Measurements from ENCODE around the gene NTSR1. TPM values are rescaled to one million over a fixed set of nuclear protein-coding genes. Genes with fewer than 3 reads are reported as not detected.

The NTSR1 gene
- total RNA-seq, 2 donors from 2014 or later, result not detected

DNA sequence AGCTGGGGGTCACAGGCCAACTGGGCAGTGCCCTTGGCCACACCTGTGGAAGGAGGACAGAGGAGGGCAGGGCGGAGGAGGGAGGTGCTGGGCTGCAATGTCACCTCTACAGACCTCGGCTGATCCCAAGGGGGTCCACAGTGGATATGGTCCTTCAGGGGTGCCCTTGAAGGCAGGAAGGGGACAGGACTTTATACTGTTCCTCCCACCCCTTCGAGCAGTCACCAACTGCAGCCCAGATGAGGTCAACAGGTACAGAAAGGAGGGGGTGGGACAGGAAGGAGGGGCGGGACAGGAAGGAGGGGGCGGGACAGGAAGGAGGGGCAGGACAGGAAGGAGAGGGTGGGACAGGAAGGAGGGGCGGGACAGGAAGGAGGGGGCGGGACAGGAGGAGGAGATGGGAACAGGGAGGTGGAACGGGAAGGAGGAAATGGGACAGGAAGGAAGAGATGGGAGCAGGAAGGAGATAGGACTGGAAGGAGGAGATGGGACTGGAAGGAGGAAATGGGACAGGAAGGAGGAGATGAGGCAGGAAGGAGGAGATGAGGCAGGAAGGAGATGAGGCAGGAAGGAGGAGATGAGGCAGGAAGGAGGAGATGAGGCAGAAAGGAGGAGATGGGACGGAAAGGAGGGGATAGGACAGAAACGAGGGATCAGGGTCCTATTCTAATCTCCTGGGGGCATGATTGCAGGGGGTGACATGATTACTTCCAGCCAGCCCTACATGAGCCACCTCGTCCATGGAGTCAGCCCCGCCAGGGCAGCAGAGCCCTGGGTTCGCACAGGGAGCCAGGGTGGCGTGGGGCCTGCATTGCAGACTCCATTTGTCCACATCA lies 68.3 kb downstream of the NTSR1 start:
- no peaks in the 10 kb centered on the region for H3K27me3 Mint-ChIP-seq (ENCODE audit: low read depth)
- H3K9me3 Mint-ChIP-seq, result peaks cover 0 to 3% of the 10 kb centered on the region in 2 donors
- peaks cover 43% of the 10 kb centered on the region for H3K4me1 Mint-ChIP-seq (ENCODE audit: low read depth)
- H3K36me3 Mint-ChIP-seq (ENCODE audit: insufficient read depth in 2 of 2), result no peaks in the 10 kb centered on the region
- ATAC-seq (replicated peaks in 1 of 2) (peak; percentile 89 to 92), DNase-seq (peak; percentile 59 to 60)
- H3K4me3 Mint-ChIP-seq, result peak overlapping the region; percentile 56 to 79
- peak overlapping the region; percentile 92 for H3K27ac Mint-ChIP-seq

DNA sequence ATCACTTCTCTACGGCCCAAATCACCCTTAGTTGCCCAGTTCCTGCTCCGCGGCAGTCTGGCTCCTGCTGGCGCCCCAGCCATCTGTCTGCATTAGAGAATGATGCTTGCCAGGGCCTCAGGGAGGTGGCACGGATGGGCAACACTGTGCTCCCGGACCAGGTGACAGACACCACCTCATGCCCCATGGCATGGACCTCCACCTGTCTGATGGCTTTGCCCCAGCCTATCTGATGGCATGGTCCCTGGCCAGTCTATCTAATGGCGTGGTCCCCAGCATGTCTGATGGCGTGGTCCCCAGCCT lies 68.8 kb downstream of the NTSR1 start:
- DNase-seq (no peak), ATAC-seq (replicated peaks in 1 of 2) (no peak)
- no peak overlapping the region for H3K27ac Mint-ChIP-seq
- H3K4me3 Mint-ChIP-seq, result peak overlapping the region; percentile 56 to 79
- no peaks in the 10 kb centered on the region for H3K27me3 Mint-ChIP-seq (ENCODE audit: low read depth)
- peaks cover 0 to 3% of the 10 kb centered on the region in 2 donors for H3K9me3 Mint-ChIP-seq
- peaks cover 45% of the 10 kb centered on the region for H3K4me1 Mint-ChIP-seq (ENCODE audit: low read depth)
- no peaks in the 10 kb centered on the region for H3K36me3 Mint-ChIP-seq (ENCODE audit: insufficient read depth in 2 of 2)

DNA sequence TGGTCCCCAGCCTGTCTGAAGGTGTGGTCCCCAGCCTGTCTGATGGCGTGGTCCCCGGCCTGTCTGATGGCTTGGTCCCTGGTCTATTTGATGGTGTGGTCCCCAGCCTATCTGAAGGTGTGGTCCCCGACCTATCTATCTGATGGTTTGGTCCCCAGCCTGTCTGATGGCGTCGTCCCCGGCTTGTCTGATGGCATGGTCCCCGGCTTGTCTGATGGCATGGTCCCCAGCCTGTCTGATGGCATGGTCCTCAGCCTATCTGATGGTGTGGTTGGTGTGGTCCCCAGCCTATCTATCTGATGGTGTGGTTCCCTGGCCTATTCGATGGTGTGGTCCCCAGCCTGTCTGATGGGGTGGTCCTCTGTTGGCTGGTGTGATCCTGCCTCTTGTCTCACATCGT lies 69.4 kb downstream of the NTSR1 start:
- Mint-ChIP-seq H3K9me3 (peaks cover 0 to 3% of the 10 kb centered on the region in 2 donors), H3K27me3 (ENCODE audit: low read depth) (no peaks in the 10 kb centered on the region), H3K4me3 (no peak overlapping the region), H3K4me1 (ENCODE audit: low read depth) (peaks cover 45% of the 10 kb centered on the region), H3K27ac (no peak overlapping the region), H3K36me3 (ENCODE audit: insufficient read depth in 2 of 2) (no peaks in the 10 kb centered on the region)
- ATAC-seq (replicated peaks in 1 of 2), result no peak
- DNase-seq, result no peak

DNA sequence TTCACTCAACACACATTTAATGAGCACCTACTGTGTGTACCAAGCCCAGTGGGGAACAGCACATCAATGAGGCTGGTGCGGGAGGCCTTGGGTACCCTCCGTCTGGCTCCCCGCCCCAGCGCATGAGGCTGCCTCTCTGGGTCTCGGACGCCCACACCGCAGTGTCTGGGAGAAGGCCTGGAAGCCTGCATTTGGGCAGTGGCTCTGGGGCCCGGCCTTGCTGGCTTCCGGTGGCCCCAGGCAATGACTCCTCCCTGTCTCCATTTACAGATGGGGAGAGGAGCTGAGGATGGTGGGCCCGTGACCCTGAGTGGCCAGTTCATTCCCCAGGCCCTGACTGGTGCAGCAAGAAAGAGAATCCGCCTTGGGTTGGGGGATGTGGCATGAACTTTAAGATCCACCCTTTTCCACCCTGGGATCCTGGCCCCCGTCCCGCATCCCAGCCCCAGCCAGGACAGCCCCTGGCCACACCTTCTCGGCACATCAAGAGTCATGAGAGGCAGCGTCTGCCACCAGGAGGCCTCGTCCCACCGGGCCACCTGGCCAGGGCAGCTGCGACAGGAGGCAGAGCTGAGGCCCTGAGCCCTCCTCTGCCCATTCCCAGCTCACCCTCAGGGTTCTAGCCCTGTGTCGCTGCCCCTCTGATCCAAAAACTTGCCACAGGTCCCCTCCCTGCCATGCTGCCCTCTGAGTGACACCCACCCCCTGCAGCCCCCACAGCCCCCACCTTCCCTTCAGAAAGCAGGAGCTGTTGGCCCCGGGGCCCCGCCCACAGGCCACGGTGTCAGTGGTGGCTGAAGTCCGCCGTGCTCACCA lies 70.2 kb downstream of the NTSR1 start:
- no peaks in the 10 kb centered on the region for H3K27me3 Mint-ChIP-seq (ENCODE audit: low read depth)

DNA sequence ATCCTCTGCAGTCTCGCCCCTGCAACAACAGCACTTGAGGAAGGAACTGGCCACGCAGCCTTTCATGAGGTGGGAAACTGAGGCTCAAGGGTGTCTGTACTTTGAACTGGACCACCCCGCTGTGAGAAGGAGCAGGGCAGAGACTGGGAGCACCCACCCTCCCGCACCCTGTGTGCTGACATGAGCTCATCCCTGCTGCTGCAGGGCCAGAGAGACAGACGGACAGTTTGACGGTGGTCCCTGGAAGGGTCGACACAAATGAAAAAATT lies 70.7 kb downstream of the NTSR1 start:
- Mint-ChIP-seq H3K9me3 (peaks cover 0 to 3% of the 10 kb centered on the region in 2 donors), H3K4me1 (ENCODE audit: low read depth) (peaks cover 37% of the 10 kb centered on the region), H3K36me3 (ENCODE audit: insufficient read depth in 2 of 2) (no peaks in the 10 kb centered on the region), H3K27ac (no peak overlapping the region), H3K27me3 (ENCODE audit: low read depth) (no peaks in the 10 kb centered on the region), H3K4me3 (no peak overlapping the region)
- no peak for ATAC-seq (replicated peaks in 1 of 2)
- no peak for DNase-seq

More for the DNA sequence above, 70.2 kb downstream of the NTSR1 start:
- H3K4me1 Mint-ChIP-seq (ENCODE audit: low read depth), result peaks cover 41% of the 10 kb centered on the region
- H3K4me3 Mint-ChIP-seq, result no peak overlapping the region
- DNase-seq (no peak), ATAC-seq (replicated peaks in 1 of 2) (no peak)
- no peaks in the 10 kb centered on the region for H3K36me3 Mint-ChIP-seq (ENCODE audit: insufficient read depth in 2 of 2)
- H3K27ac Mint-ChIP-seq, result no peak overlapping the region
- peaks cover 0 to 3% of the 10 kb centered on the region in 2 donors for H3K9me3 Mint-ChIP-seq

DNA sequence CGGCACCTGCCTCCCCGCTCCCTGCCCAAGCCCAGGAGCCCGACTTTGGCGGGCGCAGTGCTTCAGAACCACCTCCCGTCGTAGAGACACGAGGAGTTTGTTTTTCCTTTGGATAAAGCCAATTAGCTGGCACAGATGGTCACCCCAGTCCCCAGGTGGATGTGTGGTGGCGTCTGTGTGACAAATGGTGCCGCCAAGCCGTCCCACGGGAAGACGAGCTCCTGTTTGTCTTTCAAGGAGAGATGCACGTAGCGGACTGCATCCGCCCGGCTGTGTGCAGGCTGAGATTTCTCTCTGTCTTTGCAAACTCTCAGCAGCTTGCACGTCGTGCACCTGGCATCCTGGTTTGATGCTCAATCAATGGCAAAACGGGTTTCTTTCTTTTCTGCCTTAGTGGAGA lies 71.6 kb downstream of the NTSR1 start:
- no peak for DNase-seq
- Mint-ChIP-seq H3K27ac (no peak overlapping the region), H3K4me3 (no peak overlapping the region), H3K9me3 (peaks cover 0 to 3% of the 10 kb centered on the region in 2 donors), H3K4me1 (ENCODE audit: low read depth) (peaks cover 28% of the 10 kb centered on the region), H3K27me3 (ENCODE audit: low read depth) (no peaks in the 10 kb centered on the region), H3K36me3 (ENCODE audit: insufficient read depth in 2 of 2) (no peaks in the 10 kb centered on the region)
- no peak for ATAC-seq (replicated peaks in 1 of 2)

DNA sequence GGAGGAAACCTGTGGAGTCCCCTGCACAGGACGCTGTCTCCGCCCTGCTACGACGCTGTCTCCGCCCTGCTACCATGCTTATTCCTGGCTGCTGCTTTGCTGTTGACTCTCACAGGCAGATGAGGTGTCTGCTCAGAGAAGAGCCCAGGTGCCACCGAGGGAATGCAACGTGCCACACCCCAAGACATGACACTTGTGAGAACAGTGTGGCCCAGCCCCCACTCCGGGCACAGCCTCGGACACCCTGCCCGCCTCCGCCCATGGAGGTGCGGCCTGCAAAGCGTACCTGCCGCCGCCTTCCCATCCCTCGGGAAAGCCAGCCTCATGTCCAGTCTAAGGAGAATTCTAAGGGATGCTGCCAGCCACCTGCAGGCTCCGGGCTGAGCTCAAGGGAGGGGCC lies 72.1 kb downstream of the NTSR1 start:
- DNase-seq, result no peak
- ATAC-seq (replicated peaks in 1 of 2), result no peak
- H3K4me1 Mint-ChIP-seq (ENCODE audit: low read depth), result peaks cover 23% of the 10 kb centered on the region
- no peak overlapping the region for H3K4me3 Mint-ChIP-seq
- H3K9me3 Mint-ChIP-seq, result peaks cover 0 to 3% of the 10 kb centered on the region in 2 donors
- no peaks in the 10 kb centered on the region for H3K27me3 Mint-ChIP-seq (ENCODE audit: low read depth)
- no peak overlapping the region for H3K27ac Mint-ChIP-seq
- H3K36me3 Mint-ChIP-seq (ENCODE audit: insufficient read depth in 2 of 2), result no peaks in the 10 kb centered on the region

DNA sequence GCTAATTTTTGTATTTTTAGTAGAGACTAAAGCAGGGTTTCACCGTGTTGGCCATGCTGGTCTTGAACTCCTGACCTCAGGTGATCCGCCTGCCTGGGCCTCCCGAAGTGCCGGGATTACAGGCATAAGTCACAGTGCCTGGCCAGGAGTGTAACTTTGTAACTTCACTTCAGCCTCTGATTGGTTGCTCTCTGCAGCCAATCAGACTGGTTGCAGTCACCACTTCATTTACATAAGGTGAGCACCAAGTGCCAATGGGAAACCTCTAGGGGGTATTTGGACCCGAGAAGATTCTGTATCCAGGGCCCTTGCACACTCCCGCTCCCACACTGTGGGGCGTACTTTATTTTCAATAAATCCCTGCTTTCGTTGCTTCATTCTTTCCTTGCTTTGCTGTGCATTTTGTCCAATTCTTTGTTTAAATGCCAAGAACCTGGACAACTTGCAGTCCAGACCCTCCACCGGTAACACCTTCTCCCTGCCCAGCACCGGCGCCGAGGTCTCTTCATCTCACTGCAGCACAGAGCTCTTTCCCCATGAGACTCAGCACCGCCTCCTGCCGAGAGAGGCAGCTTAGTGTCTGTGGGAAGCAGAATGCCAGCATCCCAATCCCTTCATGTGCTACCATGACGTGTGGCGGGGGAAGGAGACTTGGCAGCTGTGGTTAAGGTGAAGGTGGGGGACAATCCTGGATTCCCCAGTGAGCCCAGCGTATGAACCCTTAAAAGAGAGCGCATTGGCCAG lies 73.7 kb downstream of the NTSR1 start:
- Mint-ChIP-seq H3K27ac (no peak overlapping the region), H3K36me3 (ENCODE audit: insufficient read depth in 2 of 2) (no peaks in the 10 kb centered on the region), H3K4me3 (no peak overlapping the region), H3K9me3 (no peaks in the 10 kb centered on the region), H3K27me3 (ENCODE audit: low read depth) (no peaks in the 10 kb centered on the region), H3K4me1 (ENCODE audit: low read depth) (peaks cover 10% of the 10 kb centered on the region)
- no peak for DNase-seq
- ATAC-seq (replicated peaks in 1 of 2), result no peak

DNA sequence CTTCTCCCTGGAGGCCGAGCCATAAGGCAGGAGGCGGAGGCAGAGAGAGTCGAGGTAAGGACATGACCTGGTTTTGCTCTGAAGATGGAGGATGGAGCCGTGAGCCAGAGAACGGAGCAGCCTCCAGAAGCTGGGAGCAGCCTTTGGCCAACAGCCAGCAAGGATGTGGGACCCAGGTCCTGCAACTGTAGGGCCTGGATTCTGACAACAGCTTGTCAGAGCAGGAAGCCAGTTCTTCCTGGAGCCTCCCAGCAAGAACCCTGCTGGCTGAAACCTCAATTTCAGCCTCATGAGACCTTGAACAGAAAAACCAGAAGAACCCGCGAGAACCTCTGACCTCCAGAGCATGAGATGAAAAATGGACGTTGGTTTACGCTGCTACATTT lies 74.2 kb downstream of the NTSR1 start:
- H3K4me3 Mint-ChIP-seq, result no peak overlapping the region
- H3K9me3 Mint-ChIP-seq, result no peaks in the 10 kb centered on the region
- H3K36me3 Mint-ChIP-seq (ENCODE audit: insufficient read depth in 2 of 2), result no peaks in the 10 kb centered on the region
- DNase-seq (no peak), ATAC-seq (replicated peaks in 1 of 2) (no peak)
- H3K27ac Mint-ChIP-seq, result no peak overlapping the region
- no peaks in the 10 kb centered on the region for H3K27me3 Mint-ChIP-seq (ENCODE audit: low read depth)
- H3K4me1 Mint-ChIP-seq (ENCODE audit: low read depth), result peaks cover 15% of the 10 kb centered on the region

DNA sequence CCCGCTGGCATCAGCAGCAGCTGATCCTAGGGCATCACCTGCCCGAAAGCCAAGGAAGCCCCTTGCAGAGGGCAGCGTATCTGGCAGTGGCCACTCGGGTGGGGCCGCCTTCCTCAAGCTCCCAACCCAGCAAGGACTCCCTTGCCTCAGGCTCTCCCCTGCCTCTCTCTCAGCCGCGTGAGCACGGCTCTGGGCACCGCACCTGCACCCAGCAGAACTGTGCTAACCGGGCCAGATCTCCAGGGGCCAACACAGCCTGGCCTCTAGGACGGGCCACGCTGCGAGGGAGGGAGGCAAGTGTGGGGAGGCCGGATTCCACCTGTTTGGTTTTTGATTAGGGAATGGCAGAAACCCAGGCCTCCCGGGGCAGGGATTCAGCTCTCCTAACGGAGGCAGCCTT lies 75.9 kb downstream of the NTSR1 start:
- peaks cover 15% of the 10 kb centered on the region for H3K4me1 Mint-ChIP-seq (ENCODE audit: low read depth)
- ATAC-seq (replicated peaks in 1 of 2), result no peak
- no peak for DNase-seq
- no peaks in the 10 kb centered on the region for H3K9me3 Mint-ChIP-seq
- H3K27ac Mint-ChIP-seq, result no peak overlapping the region
- no peak overlapping the region for H3K4me3 Mint-ChIP-seq
- H3K36me3 Mint-ChIP-seq (ENCODE audit: insufficient read depth in 2 of 2), result no peaks in the 10 kb centered on the region
- H3K27me3 Mint-ChIP-seq (ENCODE audit: low read depth), result no peaks in the 10 kb centered on the region

DNA sequence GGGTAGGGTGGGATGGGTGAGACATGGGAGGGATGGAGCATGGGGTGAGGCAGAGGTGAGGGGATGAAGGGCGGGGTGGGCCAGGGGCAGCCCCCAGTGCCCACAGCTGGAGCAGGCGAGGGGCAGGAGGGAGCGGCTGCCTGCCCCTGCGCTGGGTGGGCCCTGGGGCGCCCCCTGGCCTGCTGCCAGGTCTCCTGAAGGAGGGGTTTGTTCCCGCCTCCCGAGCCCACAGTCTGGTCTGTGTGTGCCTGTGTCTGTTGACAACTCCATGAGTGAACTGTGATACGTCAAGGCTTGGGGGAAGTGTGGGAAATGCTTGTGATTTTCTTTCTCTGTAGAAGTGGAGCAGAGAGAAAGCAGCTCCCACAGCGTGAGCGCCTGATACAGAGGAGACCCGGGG lies 76.8 kb downstream of the NTSR1 start:
- ATAC-seq (replicated peaks in 1 of 2) (no peak), DNase-seq (no peak)
- Mint-ChIP-seq H3K9me3 (no peaks in the 10 kb centered on the region), H3K4me3 (no peak overlapping the region), H3K4me1 (ENCODE audit: low read depth) (peaks cover 15% of the 10 kb centered on the region), H3K36me3 (ENCODE audit: insufficient read depth in 2 of 2) (no peaks in the 10 kb centered on the region), H3K27me3 (ENCODE audit: low read depth) (no peaks in the 10 kb centered on the region), H3K27ac (no peak overlapping the region)

DNA sequence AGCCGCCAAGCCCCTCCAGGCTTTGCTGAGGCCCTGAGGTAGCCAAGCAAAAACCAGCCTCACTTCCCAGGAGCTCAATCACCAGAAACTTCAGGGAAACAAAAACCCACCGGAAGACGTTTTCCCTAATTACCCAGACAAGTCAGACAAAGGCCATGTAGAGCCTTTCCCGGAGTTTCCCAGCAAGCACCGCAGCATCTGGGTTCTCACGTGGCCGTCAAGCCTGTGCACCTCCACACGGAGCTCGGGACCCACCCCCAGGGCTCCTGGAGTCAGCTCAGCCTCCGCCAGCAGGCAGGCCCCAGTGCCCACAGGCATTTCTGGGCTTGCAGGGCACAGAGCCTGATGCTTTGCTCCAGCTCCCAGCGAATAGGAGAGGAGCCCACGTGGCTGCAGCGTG lies 77.5 kb downstream of the NTSR1 start:
- H3K27ac Mint-ChIP-seq, result no peak overlapping the region
- H3K36me3 Mint-ChIP-seq (ENCODE audit: insufficient read depth in 2 of 2), result no peaks in the 10 kb centered on the region
- ATAC-seq (replicated peaks in 1 of 2) (no peak), DNase-seq (no peak)
- no peaks in the 10 kb centered on the region for H3K27me3 Mint-ChIP-seq (ENCODE audit: low read depth)
- no peaks in the 10 kb centered on the region for H3K9me3 Mint-ChIP-seq
- peaks cover 16% of the 10 kb centered on the region for H3K4me1 Mint-ChIP-seq (ENCODE audit: low read depth)
- no peak overlapping the region for H3K4me3 Mint-ChIP-seq

DNA sequence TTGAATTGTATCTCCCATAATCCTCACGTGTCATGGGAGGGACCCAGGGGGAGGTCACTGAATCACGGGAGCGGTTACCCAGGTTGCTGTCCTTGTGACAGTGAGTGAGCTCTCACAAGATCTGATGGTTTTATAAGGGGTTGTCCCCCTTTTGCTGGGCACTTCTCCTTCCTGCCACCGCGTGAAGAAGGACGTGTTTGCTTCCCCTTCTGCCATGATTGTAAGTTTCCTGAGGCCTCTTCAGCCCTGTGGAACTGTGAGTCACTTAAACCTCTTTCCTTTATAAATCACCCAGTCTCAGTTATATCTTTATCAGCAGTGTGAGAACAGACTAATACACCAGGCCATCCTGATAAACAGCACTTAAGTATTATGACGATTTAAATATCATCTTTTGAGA lies 78.7 kb downstream of the NTSR1 start:
- DNase-seq, result no peak
- no peaks in the 10 kb centered on the region for H3K36me3 Mint-ChIP-seq (ENCODE audit: insufficient read depth in 2 of 2)
- H3K27me3 Mint-ChIP-seq (ENCODE audit: low read depth), result no peaks in the 10 kb centered on the region
- no peak for ATAC-seq (replicated peaks in 1 of 2)
- peaks cover 23% of the 10 kb centered on the region for H3K4me1 Mint-ChIP-seq (ENCODE audit: low read depth)
- H3K9me3 Mint-ChIP-seq, result no peaks in the 10 kb centered on the region
- no peak overlapping the region for H3K4me3 Mint-ChIP-seq
- H3K27ac Mint-ChIP-seq, result no peak overlapping the region
